HG03060 (cell line): ENCODE measurements around the gene RPH3AL.
"Not testable (repeated sequence)": the region's sequence is repeated elsewhere in the genome, so short reads cannot be mapped to it uniquely, and the experiment has no call there.

Source experiments
- ATAC-seq: cut with Tn5 transposase; IDR thresholded peaks from one replicate; pipeline ENCODE4 v1.9.1; 2021; ENCODE audit warnings: low read depth, moderate number of reproducible peaks; ENCODE audit not compliant: unreplicated experiment

The RPH3AL gene

DNA sequence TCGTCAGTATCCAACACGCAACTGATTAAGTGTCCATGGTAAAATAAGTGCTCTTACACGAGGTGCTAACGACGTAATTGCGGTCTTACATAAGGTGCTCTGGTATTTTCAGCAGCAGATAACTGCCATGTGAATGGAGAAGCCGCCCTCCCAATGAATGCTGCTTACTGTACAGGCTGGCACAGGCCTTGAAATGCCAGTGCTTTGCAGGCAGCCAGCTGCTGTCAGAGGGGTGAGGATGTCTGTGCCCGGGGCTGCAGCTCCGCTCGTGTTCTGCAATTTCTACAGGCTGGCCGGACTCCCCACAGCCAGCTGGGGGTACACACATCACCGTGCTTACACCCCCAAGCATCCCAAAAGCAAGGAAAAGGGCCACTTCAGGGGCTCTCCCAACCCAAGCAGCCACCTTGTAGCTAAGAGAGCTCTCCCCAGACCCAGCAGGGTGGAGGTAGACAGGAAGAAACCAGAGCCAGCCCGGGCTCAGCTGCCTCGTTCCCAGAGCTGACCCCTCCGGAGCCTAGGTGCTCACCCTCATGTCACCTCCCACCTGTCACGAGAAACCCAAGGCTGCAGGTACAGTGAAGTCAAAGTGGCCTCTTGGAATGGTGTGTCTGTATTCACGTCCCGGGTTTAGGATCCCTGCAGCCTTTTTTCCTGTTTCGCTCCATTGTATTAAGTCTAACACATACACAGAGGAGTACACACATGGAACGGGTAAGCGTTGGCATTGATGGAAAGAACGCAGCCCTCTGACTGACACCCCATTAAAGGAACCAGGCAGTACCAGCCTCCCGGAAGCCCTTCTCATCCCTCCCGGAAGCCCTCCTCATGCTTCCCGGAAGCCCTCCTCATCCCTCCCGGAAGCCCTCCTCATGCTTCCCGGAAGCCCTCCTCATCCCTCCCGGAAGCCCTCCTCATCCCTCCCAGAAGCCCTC is 27.2 kb upstream of the RPH3AL start:
- ATAC-seq: no peak

DNA sequence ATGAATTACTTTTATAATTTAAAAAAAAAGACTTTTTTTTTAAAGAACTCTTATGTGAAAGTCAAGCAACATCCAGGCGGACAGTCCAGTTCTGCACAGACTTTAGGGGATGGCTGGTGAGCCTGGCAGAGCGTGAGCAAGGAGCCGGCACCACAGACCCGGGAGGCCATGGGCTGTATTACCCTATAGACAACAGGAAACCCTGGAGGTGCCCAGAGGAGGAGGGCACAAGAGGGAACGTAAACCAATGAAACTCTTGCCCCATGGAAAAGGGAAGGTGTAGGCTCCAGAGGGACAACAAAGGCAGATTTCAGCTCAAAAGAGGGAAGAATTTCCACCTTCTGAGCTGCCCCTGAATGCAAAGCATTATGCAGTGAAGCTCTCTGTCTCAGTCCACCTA is 25.5 kb upstream of the RPH3AL start:
- ATAC-seq: no peak

GRCh38 chr17:376936-377863 is 24.6 kb upstream of the RPH3AL start:
- ATAC-seq: no peak

DNA sequence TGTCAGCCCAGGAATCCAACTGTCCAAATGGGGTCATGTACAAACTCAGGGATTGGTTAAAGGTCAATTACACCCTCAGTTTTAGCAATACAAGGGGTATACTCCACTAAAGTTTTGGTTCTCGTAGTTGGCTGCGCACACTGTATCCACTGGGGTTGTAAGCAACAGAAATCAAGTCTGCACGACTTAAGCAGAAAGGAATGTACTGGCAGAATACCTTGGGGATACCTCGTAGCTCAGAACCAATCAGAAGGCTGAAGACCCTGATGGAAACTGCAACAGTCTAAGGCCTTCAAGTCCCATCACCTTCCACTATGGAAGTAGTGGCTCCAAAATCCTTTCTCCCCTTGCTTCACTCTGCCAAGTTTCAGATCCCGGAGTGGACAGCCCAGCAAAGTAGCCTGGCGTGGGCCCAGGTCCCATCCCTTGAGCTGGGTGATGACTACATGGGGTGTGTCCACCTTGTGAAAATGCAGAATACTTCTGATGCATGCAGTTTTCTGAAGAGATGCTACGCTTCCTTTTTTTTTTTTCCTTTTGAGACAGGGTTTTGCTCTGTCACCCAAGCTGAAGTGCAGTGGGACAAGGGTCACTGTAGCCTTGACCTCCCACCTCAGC is 21.1 kb upstream of the RPH3AL start:
- ATAC-seq: no peak

DNA sequence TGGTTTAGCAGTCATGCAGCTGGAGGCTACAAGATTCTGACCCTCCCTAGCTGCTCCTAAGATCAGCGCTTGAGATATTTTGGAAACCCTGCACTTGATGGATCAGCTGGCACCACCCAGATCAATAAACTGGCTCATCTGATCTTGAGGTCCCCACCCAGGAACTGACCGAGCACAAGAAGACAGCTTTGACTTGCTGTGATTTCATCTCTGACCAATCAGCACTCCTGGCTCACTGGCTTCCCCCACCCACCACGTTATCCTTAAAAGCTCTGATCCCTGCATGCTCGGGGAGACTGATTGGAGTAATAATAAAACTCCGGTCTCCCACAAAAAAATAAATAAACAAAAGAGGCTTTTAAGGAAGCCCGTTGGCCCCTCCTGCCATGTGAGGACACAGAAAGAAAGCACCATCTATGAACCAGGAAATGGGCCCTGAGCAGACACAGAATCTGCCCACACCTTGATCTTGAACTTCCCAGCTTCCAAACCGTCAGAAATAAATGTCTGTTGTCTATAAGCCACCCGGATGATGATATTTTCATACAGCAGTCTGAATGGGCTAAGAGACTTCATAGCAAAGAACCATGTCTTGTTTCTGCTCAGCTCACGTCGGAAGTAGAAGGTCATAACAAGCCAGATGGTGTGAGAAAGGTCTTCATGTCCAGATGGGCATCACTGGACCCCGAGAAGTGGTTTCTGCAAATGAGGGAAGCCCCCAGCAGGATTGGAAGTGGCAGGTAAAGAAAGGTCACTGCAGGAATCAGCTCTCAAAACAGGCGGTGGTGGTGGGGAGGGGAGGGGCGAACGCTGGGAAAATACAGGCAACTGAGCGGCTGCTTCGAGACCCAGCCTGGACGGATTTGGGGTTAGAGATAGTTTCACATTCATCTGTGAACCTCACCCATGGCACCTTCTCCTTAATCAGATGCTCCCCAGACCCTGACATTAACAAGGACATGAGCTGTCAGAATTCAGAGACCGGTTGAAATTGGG is 19.8 kb upstream of the RPH3AL start:
- ATAC-seq: no peak

DNA sequence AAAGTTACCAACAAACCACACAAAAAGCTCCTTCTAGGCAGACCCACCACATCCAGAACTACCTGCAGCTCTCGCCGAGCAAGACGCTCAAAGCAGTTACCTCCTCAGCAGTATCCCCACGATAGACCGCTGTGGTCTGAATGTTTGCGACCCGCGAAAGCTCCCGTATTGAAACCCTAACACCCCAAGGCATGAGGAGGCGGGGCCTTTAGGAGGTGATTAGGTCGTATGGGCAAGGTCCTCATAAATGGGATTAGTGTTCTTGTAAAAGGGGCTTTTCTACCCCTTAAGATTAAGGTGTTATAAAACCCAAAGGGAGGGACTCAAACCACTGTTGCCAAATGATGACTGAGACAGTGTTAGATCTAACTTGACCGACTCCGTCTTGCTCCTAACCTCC is 19.0 kb upstream of the RPH3AL start:
- no peak for ATAC-seq

DNA sequence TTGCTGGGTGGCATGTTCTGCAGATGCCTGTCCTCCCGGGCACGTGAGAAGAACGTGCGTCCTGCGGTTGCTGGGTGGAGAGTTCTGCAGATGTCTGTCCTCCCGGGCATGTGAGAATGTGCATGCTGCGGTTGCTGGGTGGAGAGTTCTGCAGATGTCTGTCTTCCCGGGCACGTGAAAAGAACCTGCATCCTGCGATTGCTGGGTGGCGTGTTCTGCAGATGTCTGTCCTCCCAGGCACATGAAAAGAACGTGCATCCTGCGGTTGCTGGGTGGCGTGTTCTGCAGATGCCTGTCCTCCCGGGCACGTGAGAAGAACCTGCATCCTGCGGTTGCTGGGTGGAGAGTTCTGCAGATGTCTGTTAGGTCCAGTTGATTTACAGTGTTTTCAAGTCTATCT is 15.0 kb upstream of the RPH3AL start:
- ATAC-seq: not testable (repeated sequence)

DNA sequence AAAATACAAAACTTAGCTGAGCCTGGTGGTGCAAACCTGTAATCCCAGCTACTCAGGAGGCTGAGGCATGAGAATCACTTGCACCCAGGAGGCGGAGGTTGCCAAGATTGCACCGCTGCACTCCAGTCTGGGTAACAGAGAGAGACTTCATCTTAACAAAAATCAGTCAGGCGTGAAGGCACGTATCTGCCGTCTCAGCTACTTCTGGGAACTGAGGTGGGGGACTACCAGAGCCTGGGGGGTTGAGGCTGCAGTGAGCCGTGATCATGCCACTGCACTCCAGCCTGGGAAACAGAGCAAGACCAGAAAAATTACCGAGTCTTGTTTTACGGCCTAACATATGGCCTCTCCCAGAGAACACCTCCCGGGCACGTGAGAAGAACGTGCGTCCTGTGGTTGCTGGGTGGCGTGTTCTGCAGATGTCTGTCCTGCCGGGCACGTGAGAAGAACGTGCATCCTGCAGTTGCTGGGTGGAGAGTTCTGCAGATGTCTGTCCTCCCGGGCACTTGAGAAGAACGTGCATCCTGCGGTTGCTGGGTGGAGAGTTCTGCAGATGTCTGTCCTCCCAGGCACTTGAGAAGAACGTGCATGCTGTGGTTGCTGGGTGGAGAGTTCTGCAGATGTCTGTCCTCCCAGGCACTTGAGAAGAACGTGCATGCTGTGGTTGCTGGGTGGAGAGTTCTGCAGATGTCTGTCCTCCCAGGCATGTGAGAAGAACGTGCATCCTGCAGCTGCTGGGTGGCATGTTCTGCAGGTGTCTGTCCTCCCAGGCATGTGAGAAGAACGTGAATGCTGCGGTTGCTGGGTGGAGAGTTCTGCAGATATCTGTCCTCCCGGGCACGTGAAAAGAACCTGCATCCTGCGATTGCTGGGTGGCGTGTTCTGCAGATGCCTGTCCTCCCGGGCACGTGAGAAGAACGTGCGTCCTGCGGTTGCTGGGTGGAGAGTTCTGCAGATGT is 14.3 kb upstream of the RPH3AL start:
- not testable (repeated sequence) for ATAC-seq

GRCh38 chr17:364766-365165 is 12.2 kb upstream of the RPH3AL start:
- ATAC-seq: no peak

DNA sequence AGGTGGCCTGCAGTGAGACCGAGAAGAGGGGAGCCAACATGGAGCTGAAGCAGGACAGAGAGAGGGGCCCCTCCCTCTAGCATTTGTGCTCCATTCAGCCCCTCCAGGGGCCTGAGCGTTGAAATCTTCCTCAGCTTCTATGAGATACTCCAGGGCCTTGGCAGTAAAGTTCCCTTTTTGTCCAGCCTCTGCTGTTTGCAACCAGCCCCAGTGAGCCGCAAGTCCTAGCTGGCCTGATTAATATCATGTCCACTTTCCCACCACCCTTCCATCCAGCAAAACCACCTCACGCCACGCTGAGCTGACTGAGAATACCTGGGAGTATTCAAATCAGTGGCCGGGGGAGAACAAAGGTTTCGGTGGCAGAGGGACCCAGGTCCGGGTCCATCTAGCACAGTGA is 11.7 kb upstream of the RPH3AL start:
- ATAC-seq: no peak

GRCh38 chr17:362721-363120 is 10.1 kb upstream of the RPH3AL start:
- no peak for ATAC-seq

GRCh38 chr17:360092-360750 is 7.6 kb upstream of the RPH3AL start:
- ATAC-seq: no peak

- no peak for ATAC-seq
Measured at GRCh38 chr17:358491-359151, 6.0 kb upstream of the RPH3AL start.

DNA sequence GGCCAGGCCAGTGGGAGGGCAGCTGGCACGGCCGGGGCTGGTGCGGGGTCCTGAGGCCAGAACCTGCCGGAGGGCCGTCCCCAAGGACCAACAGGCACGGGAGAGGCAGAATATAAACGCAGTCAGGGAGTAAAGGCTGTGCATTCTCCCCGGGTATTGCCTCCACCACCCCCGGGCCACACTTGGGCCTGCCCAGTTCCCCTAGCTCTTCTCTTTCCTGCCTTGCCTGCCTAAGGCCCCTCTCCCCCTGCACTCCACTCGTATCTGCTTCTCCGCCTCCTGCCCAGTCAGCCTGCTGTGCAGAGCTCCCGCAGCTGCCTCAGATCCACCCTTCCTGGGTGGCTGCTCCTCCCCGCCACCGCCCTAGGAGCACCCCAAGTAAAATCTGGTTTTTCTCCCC is 5.0 kb upstream of the RPH3AL start:
- ATAC-seq: no peak

DNA sequence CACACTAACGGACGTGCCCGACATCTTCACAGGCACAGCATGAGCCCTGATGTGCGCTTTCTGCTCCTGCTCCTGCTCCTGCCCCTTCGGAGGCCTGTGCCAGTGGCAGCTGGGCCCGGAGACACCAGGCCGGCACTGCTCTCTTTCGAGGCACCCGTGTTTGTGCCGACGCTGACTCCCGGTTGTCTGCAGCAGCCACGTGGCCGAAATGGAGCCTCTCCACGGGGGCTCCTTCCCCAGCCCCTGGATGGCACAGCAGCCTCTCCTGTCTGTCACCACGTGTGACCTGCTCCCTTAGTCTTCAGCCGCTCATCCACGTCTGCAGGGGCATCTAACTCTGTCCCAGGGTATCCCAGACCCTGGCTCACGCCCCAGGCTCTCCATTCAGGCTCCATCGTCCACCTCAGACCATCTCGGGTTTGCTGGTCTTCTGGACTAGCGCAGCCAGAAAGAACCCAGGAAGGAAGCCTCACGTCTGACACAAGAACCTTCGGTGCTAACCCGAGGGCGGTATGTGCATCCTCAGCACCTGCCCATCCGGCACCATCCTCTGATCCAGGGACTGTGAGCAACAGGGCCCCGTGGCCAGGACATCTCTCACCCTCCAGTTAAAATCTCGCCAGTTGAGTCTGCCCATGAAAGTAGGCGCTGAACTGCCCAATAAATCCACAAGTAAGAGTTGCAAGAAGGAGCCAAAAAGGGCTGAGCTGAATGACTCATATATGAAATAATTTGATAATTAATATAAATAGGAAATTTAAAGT is 4.2 kb upstream of the RPH3AL start:
- no peak for ATAC-seq

- ATAC-seq: no peak
Measured at GRCh38 chr17:354651-355556, 2.3 kb upstream of the RPH3AL start.
